ENCODE data around the gene AIF1L.

DNA sequence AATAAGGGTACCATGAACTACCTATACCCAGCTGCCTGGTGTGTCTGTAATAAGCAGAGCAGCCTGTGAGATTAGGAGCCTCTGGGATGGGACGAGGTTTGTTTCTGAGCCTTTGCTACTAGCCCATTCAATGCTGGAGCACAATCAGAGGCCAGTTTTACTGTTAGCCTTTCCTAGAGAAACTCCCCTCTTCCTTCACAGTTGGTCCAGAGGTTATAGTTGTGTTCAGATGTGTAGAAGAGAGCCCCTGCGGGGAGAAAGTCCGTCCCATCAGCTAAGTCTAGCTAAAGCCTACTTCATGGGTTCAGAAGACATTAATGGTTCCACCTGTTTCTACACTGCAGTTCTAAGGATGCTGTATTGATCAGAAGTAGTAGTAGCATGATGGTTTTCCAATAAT, 45.8 kb downstream of the AIF1L start:
- TF ChIP-seq, protein P1, sequence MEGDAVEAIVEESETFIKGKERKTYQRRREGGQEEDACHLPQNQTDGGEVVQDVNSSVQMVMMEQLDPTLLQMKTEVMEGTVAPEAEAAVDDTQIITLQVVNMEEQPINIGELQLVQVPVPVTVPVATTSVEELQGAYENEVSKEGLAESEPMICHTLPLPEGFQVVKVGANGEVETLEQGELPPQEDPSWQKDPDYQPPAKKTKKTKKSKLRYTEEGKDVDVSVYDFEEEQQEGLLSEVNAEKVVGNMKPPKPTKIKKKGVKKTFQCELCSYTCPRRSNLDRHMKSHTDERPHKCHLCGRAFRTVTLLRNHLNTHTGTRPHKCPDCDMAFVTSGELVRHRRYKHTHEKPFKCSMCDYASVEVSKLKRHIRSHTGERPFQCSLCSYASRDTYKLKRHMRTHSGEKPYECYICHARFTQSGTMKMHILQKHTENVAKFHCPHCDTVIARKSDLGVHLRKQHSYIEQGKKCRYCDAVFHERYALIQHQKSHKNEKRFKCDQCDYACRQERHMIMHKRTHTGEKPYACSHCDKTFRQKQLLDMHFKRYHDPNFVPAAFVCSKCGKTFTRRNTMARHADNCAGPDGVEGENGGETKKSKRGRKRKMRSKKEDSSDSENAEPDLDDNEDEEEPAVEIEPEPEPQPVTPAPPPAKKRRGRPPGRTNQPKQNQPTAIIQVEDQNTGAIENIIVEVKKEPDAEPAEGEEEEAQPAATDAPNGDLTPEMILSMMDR (IDR thresholded peaks at IDR 0.05) = no peak
- TF ChIP-seq NR2C2 (CRISPR knock-in tag; IDR thresholded peaks at IDR 0.05) (no peak), NR3C1 (CRISPR knock-in tag; conservative IDR thresholded peaks at IDR 0.05; ENCODE audit: low read depth) (no peak)
- TF ChIP-seq, protein P2, sequence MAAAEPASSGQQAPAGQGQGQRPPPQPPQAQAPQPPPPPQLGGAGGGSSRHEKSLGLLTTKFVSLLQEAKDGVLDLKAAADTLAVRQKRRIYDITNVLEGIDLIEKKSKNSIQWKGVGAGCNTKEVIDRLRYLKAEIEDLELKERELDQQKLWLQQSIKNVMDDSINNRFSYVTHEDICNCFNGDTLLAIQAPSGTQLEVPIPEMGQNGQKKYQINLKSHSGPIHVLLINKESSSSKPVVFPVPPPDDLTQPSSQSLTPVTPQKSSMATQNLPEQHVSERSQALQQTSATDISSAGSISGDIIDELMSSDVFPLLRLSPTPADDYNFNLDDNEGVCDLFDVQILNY (CRISPR knock-in tag; IDR thresholded peaks at IDR 0.05) = no peak
